ENCODE results near the gene MGME1.
"Not testable (repeated sequence)": the region's sequence is repeated elsewhere in the genome, so short reads cannot be mapped to it uniquely, and the experiment has no call there.

MGME1 gene

GRCh38 chr20:17960400-17960885 lies 8.4 kb upstream of the MGME1 start:
- DNase-seq, result not testable (repeated sequence)

- DNase-seq, result no peak
Observed at GRCh38 chr20:17960927-17961586, 7.8 kb upstream of the MGME1 start.

GRCh38 chr20:17961587-17961940 lies 7.3 kb upstream of the MGME1 start:
- DNase-seq, result no peak

GRCh38 chr20:17963114-17963897 lies 5.5 kb upstream of the MGME1 start:
- DNase-seq, result no peak

GRCh38 chr20:17964073-17964472 lies 4.7 kb upstream of the MGME1 start:
- DNase-seq, result no peak

- no peak for DNase-seq
Observed at GRCh38 chr20:17964632-17965031, 4.2 kb upstream of the MGME1 start.

GRCh38 chr20:17965042-17965697 lies 3.6 kb upstream of the MGME1 start:
- no peak for DNase-seq

GRCh38 chr20:17966432-17967310 lies 2.1 kb upstream of the MGME1 start:
- no peak for DNase-seq

GRCh38 chr20:17967521-17968365 lies 1.1 kb upstream of the MGME1 start:
- DNase-seq, result no peak

- DNase-seq, result no peak
Observed at GRCh38 chr20:17969278-17969883, 563 bp downstream of the MGME1 start.

- DNase-seq, result no peak
Observed at GRCh38 chr20:17969884-17970409, 1.1 kb downstream of the MGME1 start.

GRCh38 chr20:17971300-17972013 lies 2.6 kb downstream of the MGME1 start:
- no peak for DNase-seq

GRCh38 chr20:17972121-17972520 lies 3.3 kb downstream of the MGME1 start:
- no peak for DNase-seq

- DNase-seq, result no peak
Observed at GRCh38 chr20:17976305-17976704, 7.5 kb downstream of the MGME1 start.

- no peak for DNase-seq
Observed at GRCh38 chr20:17985388-17986018, 16.7 kb downstream of the MGME1 start.

GRCh38 chr20:17987988-17988387 lies 19.2 kb downstream of the MGME1 start:
- no peak for DNase-seq

GRCh38 chr20:17990278-17990972 lies 21.6 kb downstream of the MGME1 start:
- DNase-seq, result no peak

- DNase-seq, result no peak
Observed at GRCh38 chr20:17992224-17992637, 23.4 kb downstream of the MGME1 start.

- no peak for DNase-seq
Observed at GRCh38 chr20:17992847-17993513, 24.2 kb downstream of the MGME1 start.

Measured in NCI-H1048 (cell line).